Adrenal gland (tissue), 12 donors: ENCODE data around the gene ZNF185. TPM values are rescaled to one million over a fixed set of nuclear protein-coding genes. Genes with fewer than 3 reads are reported as not detected.
A peak's percentile ranks its signal among the peaks of the same experiment; 100 is the strongest.
"Not testable (repeated sequence)": the region's sequence is repeated elsewhere in the genome, so short reads cannot be mapped to it uniquely, and the experiment has no call there.

Experiments
- DNase-seq, 7 donors: peaks; one replicate each; pipeline ENCODE4 v3.0.0-alpha.2; 2019 to 2020
- H3K27ac ChIP-seq, 5 donors: fragments of 200-600 bp; sonication (generic) in 4 of 5; 1 replicate in 3 of 5; 2 replicates in 2 of 5; pipeline versions ENCODE4 v1.5.1 to v1.8.0; 2016 to 2020; ENCODE audit warnings: mild to moderate bottlenecking in 1 of 5
- H3K27me3 ChIP-seq: fragments of 200-600 bp; 2 replicates; pipeline ENCODE4 v1.8.0; 2021
- H3K36me3 ChIP-seq, 2 donors: fragments of 200-600 bp; replicated peaks in 1 of 2; 1 replicate in 1 of 2; 2 replicates in 1 of 2; pipeline versions ENCODE4 v1.5.1 to v1.8.0; 2018 to 2022
- H3K4me1 ChIP-seq, 2 donors: fragments of 200-600 bp; replicated peaks in 1 of 2; 1 replicate in 1 of 2; 2 replicates in 1 of 2; pipeline versions ENCODE4 v1.5.1 to v1.8.0; 2018 to 2021
- H3K4me3 ChIP-seq, 4 donors: fragments of 200-600 bp; sonication (generic) in 3 of 4; one replicate each; pipeline ENCODE4 v1.5.1; 2016 to 2018
- H3K9me3 ChIP-seq, 3 donors: fragments of 200-600 bp; sonication (generic) in 1 of 3; replicated peaks in 1 of 3; 1 replicate in 2 of 3; 2 replicates in 1 of 3; pipeline versions ENCODE4 v1.5.1 to v1.8.0; 2016 to 2021
- CTCF ChIP-seq, 6 experiments: fragments of 450-650 bp in 4 of 6; fragments of 200-600 bp in 2 of 6; sonication (generic) in 1 of 6; IDR thresholded peaks; 1 replicate in 5 of 6; 2 replicates in 1 of 6; pipeline versions ENCODE4 v1.5.1 to v1.8.0; 2016 to 2021; ENCODE audit warnings: antibody characterized with exemption in 6 of 6, mild to moderate bottlenecking in 2 of 6, moderate library complexity in 1 of 6
- POLR2A ChIP-seq, 2 donors: fragments of 450-650 bp; IDR thresholded peaks; one replicate each; pipeline ENCODE4 v1.6.1; 2017; ENCODE audit warnings: antibody characterized with exemption in 2 of 2, mild to moderate bottlenecking in 2 of 2, moderate library complexity in 1 of 2
- WGBS, 4 donors: extraction: QIAGEN DNeasy Blood & Tissue Kit in 2 of 4; methylation state at CpG; one replicate each; pipeline versions ENCODE4 v1.1.5 to v1.1.7; 2013 to 2017; 5-methylcytosine and 5-hydroxymethylcytosine counted together
- intact Hi-C, 2 donors: fragments of 100-400 bp; cut with DNase I; formaldehyde crosslinking; loops; one replicate each; pipeline versions ENCODE4 v1.14.1 to v1.15.0; 2022 to 2023
- polyA plus RNA-seq, 3 donors: library from polyadenylated mRNA; stranded (reverse); fragments of 200-250 nt in 2 of 3; fragments of 350-450 nt in 1 of 3; fragmentation: Illumina TruSeq in 1 of 3; extraction: RNeasy Lipid Tissue Mini Kit (QIAGEN cat#74804) in 1 of 3; gene quantifications; one replicate each; pipeline ENCODE4 v1.2.3, GENCODE V29; 2013 to 2014
- total RNA-seq, 9 donors: library from RNA; depleted of rRNA in 4 of 9; stranded (reverse); fragments of >200 nt in 4 of 9; fragments of 120-200 nt in 1 of 9; fragmentation: NEBNext Ultra II Directional in 1 of 9; extraction: Animal tissue kit (Norgen Biotek cat#: 25700) in 1 of 9; gene quantifications; one replicate each; pipeline versions ENCODE4 v1.1.0 to v1.2.4, GENCODE V29; 2013 to 2023
- donor health status: healthy with polysubstance abuse.
- donor health status: Bipolar disorder and iron deficiency.
- donor health status: DM: yes; HTN: yes; CAD: no.
- donor health status: DM: no; HTN: no; CAD: no.
- donor health status: DM: no; HTN: no; CAD: no.
- donor health status: DM: yes; HTN: yes; CAD: no.

Gene ZNF185
- total and polyA plus RNA-seq, 12 donors = 1.4 to 303 (median 9.9) TPM

GRCh38 chrX:152908486-152908885 is 10.6 kb downstream of the ZNF185 start:
- 60 to 100% (median 88%) methylated on average over 1 to 14 of the region's 14 CpGs for WGBS, 4 donors
- H3K9me3 ChIP-seq = no peaks in the 10 kb centered on the region
- intact Hi-C loops = no loop called here
- no peak overlapping the region for H3K4me3 ChIP-seq
- TF ChIP-seq POLR2A (IDR thresholded peaks at IDR 0.05) (no peak), CTCF (IDR thresholded peaks at IDR 0.05) (no peak)
- H3K4me1 ChIP-seq = no peaks in the 10 kb centered on the region
- no peaks in the 10 kb centered on the region for H3K27me3 ChIP-seq
- no peak for DNase-seq
- H3K36me3 ChIP-seq = no peaks in the 10 kb centered on the region
- H3K27ac ChIP-seq = peak overlapping the region in 1 of 5 donors; percentile 59

GRCh38 chrX:152910018-152910417 is 12.2 kb downstream of the ZNF185 start:
- H3K36me3 ChIP-seq, DNase-seq, intact Hi-C loops, H3K27ac ChIP-seq, H3K4me1 ChIP-seq, H3K4me3 ChIP-seq, H3K9me3 ChIP-seq, H3K27me3 ChIP-seq: not testable (repeated sequence)
- WGBS, 4 donors = 84 to 96% (median 86%) methylated on average over 6 to 7 of the region's 7 CpGs

- 63 to 90% (median 73%) methylated on average over 2 to 4 of the region's 4 CpGs for WGBS, 4 donors
- no peak for DNase-seq
- TF ChIP-seq CTCF (IDR thresholded peaks at IDR 0.05) (no peak), POLR2A (IDR thresholded peaks at IDR 0.05) (no peak)
Observed at GRCh38 chrX:152912106-152912505, 14.2 kb downstream of the ZNF185 start.

GRCh38 chrX:152912641-152913040 is 14.8 kb downstream of the ZNF185 start:
- H3K36me3 ChIP-seq = no peaks in the 10 kb centered on the region
- H3K4me1 ChIP-seq = peaks cover 0 to 4% of the 10 kb centered on the region in 2 donors
- H3K27ac ChIP-seq = no peak overlapping the region
- intact Hi-C loops = no loop called here
- H3K9me3 ChIP-seq = no peaks in the 10 kb centered on the region
- no peak overlapping the region for H3K4me3 ChIP-seq
- WGBS, 4 donors = 74 to 100% (median 74%) methylated on average over 1 to 7 of the region's 7 CpGs; no CpG with 5 or more reads in 1 of the 4 donors
- TF ChIP-seq POLR2A (IDR thresholded peaks at IDR 0.05) = no peak
- TF ChIP-seq CTCF (IDR thresholded peaks at IDR 0.05) = no peak
- no peaks in the 10 kb centered on the region for H3K27me3 ChIP-seq
- no peak for DNase-seq

More at GRCh38 chrX:152912106-152912505, 14.2 kb downstream of the ZNF185 start:
- H3K27me3 ChIP-seq = no peaks in the 10 kb centered on the region
- no peak overlapping the region for H3K4me3 ChIP-seq
- no peak overlapping the region for H3K27ac ChIP-seq
- H3K36me3 ChIP-seq = no peaks in the 10 kb centered on the region
- H3K9me3 ChIP-seq = no peaks in the 10 kb centered on the region
- H3K4me1 ChIP-seq = peaks cover 0 to 4% of the 10 kb centered on the region in 2 donors
- intact Hi-C loops = no loop called here

- no peak for DNase-seq
- Histone ChIP-seq H3K27me3 (no peaks in the 10 kb centered on the region), H3K4me1 (peaks cover 0 to 4% of the 10 kb centered on the region in 2 donors), H3K4me3 (no peak overlapping the region), H3K36me3 (no peaks in the 10 kb centered on the region), H3K9me3 (no peaks in the 10 kb centered on the region), H3K27ac (no peak overlapping the region)
- intact Hi-C loops = no loop called here
- WGBS, 4 donors = 57 to 87% (median 67%) methylated on average over 10 of the region's 10 CpGs; no CpG with 5 or more reads in 1 of the 4 donors
- TF ChIP-seq CTCF (IDR thresholded peaks at IDR 0.05) = no peak
- no peak for TF ChIP-seq POLR2A (IDR thresholded peaks at IDR 0.05)
Observed at GRCh38 chrX:152913346-152913745, 15.5 kb downstream of the ZNF185 start.
